ENCODE measurements around the gene MIER2. TPM values are rescaled to one million over a fixed set of nuclear protein-coding genes. Genes with fewer than 3 reads are reported as not detected.
"Not testable (repeated sequence)": the region's sequence is repeated elsewhere in the genome, so short reads cannot be mapped to it uniquely, and the experiment has no call there.

MIER2 gene
- total and polyA plus RNA-seq, 2 donors: 8.7 to 24.9 TPM

- DNase-seq (ENCODE audit: low read depth in 6 of 9, low spot score in 9 of 9): no peak
- H3K27ac ChIP-seq (ENCODE audit: low read depth in 1 of 2, low read length in 1 of 2): no peak overlapping the region
- H3K9me3 ChIP-seq (ENCODE audit: control insufficient read depth in 2 of 2, insufficient read depth in 1 of 2, low read length in 1 of 2): no peaks in the 10 kb centered on the region
- H3K4me1 ChIP-seq (ENCODE audit: control insufficient read depth in 2 of 2, insufficient read depth in 2 of 2, low read length in 2 of 2): peaks cover 2% of the 10 kb centered on the region in 2 donors
- no peaks in the 10 kb centered on the region for H3K36me3 ChIP-seq (ENCODE audit: control insufficient read depth in 2 of 2, insufficient read depth in 2 of 2, low read length in 1 of 2)
- WGBS: 95% methylated on average over 1 of the region's 1 CpG
- peaks cover 8 to 23% of the 10 kb centered on the region in 2 donors for H3K27me3 ChIP-seq (ENCODE audit: control insufficient read depth in 2 of 2, insufficient read depth in 1 of 2, low read length in 1 of 2)
- no peak overlapping the region for H3K4me3 ChIP-seq (ENCODE audit: low read length in 2 of 2)
Measured at GRCh38 chr19:262125-262524, 82.5 kb downstream of the MIER2 start.

- not testable (repeated sequence) for H3K27me3 ChIP-seq (ENCODE audit: control insufficient read depth in 2 of 2, insufficient read depth in 1 of 2, low read length in 1 of 2); H3K4me3 ChIP-seq (ENCODE audit: low read length in 2 of 2); H3K9me3 ChIP-seq (ENCODE audit: control insufficient read depth in 2 of 2, insufficient read depth in 1 of 2, low read length in 1 of 2); DNase-seq (ENCODE audit: low read depth in 6 of 9, low spot score in 9 of 9); H3K27ac ChIP-seq (ENCODE audit: low read depth in 1 of 2, low read length in 1 of 2); H3K36me3 ChIP-seq (ENCODE audit: control insufficient read depth in 2 of 2, insufficient read depth in 2 of 2, low read length in 1 of 2); H3K4me1 ChIP-seq (ENCODE audit: control insufficient read depth in 2 of 2, insufficient read depth in 2 of 2, low read length in 2 of 2)
- WGBS: 81% methylated on average over 3 of the region's 3 CpGs
Measured at GRCh38 chr19:256804-257203, 87.8 kb downstream of the MIER2 start.

Other genes starting within 250 kb of the MIER2 start
- gene OR4F17, start 237.7 kb downstream of the MIER2 start, total RNA-seq: not detected
- not detected for gene OR4F17, start 237.7 kb downstream of the MIER2 start, polyA plus RNA-seq
- gene PLPP2, start 53.4 kb downstream of the MIER2 start, total RNA-seq: 2.6 TPM
- 5.8 TPM for gene PLPP2, start 53.4 kb downstream of the MIER2 start, polyA plus RNA-seq
- 0.38 TPM for gene C2CD4C, start 64.4 kb upstream of the MIER2 start, total RNA-seq
- 0.59 TPM for gene C2CD4C, start 64.4 kb upstream of the MIER2 start, polyA plus RNA-seq
- 1.1 TPM for gene SHC2, start 116.2 kb upstream of the MIER2 start, total RNA-seq
- 5.2 TPM for gene SHC2, start 116.2 kb upstream of the MIER2 start, polyA plus RNA-seq
- gene MADCAM1, start 151.7 kb upstream of the MIER2 start, total RNA-seq: 1.4 TPM
- gene MADCAM1, start 151.7 kb upstream of the MIER2 start, polyA plus RNA-seq: 0.27 TPM
- gene TPGS1, start 162.7 kb upstream of the MIER2 start, total RNA-seq: 20.4 TPM
- 14.3 TPM for gene TPGS1, start 162.7 kb upstream of the MIER2 start, polyA plus RNA-seq
- 48.0 TPM for gene CDC34, start 187.0 kb upstream of the MIER2 start, total RNA-seq
- gene CDC34, start 187.0 kb upstream of the MIER2 start, polyA plus RNA-seq: 72.0 TPM
- gene GZMM, start 199.3 kb upstream of the MIER2 start, total RNA-seq: 57.1 TPM
- 28.0 TPM for gene GZMM, start 199.3 kb upstream of the MIER2 start, polyA plus RNA-seq
- 141 TPM for gene BSG, start 227.8 kb upstream of the MIER2 start, total RNA-seq
- 155 TPM for gene BSG, start 227.8 kb upstream of the MIER2 start, polyA plus RNA-seq
- gene HCN2, start 245.1 kb upstream of the MIER2 start, total RNA-seq: 0.05 TPM
- 0.46 TPM for gene HCN2, start 245.1 kb upstream of the MIER2 start, polyA plus RNA-seq